DOHH2 (cell line): Measurements from ENCODE around the gene ZBTB7C.

ENCODE experiments used
- CTCF ChIP-seq: fragments of 200-600 bp; sonication (generic); IDR thresholded peaks from one replicate; pipeline ENCODE4 v1.5.1; 2014; ENCODE audit warnings: antibody characterized with exemption, mild to moderate bottlenecking, low read depth, low read length; ENCODE audit not compliant: poor library complexity, severe bottlenecking
- EZH2phosphoT487 ChIP-seq: fragments of 200-600 bp; sonication (generic); IDR thresholded peaks from 2 replicates; pipeline ENCODE4 v1.6.1; 2017; ENCODE audit warnings: borderline replicate concordance, mild to moderate bottlenecking, antibody characterized with exemption, low read length, moderate library complexity, mixed read lengths

GRCh38 chr18:48074929-48075706 lies 334.1 kb downstream of the ZBTB7C start:
- TF ChIP-seq CTCF (no peak), EZH2phosphoT487 (no peak)
